IPS DF 4.7 (cell line): ENCODE data around the gene GLT8D2.

ENCODE experiments used
- DNase-seq: peaks from one replicate; pipeline ENCODE4 v3.0.0-alpha.2; 2013; ENCODE audit warnings: low spot score; ENCODE audit errors: extremely low read depth

The GLT8D2 gene

GRCh38 chr12:103952497-103952896 is 97.5 kb downstream of the GLT8D2 start:
- no peak for DNase-seq

GRCh38 chr12:103948746-103949406 is 101.1 kb downstream of the GLT8D2 start:
- DNase-seq = no peak

GRCh38 chr12:103947871-103948555 is 102.0 kb downstream of the GLT8D2 start:
- no peak for DNase-seq

- no peak for DNase-seq
These were observed 105.0 kb downstream of the GLT8D2 start for GRCh38 chr12:103944964-103945363.
